Prostate gland (tissue), 2 donors: ENCODE data around the gene ITFG2.

Experiments used
- POLR2AphosphoS5 ChIP-seq: sonication (generic); formaldehyde crosslinking; IDR thresholded peaks from one replicate; pipeline ENCODE4 v1.6.1; 2017; ENCODE audit warnings: antibody characterized with exemption
- TF ChIP-seq, protein P1 (sequence below), 4 experiments: fragments of 200-600 bp in 2 of 4; fragments of 450-650 bp in 2 of 4; sonication (generic) in 2 of 4; IDR thresholded peaks; 1 replicate in 3 of 4; 2 replicates in 1 of 4; pipeline ENCODE4 v1.5.1; 2016 to 2019; ENCODE audit warnings: antibody characterized with exemption in 4 of 4, mild to moderate bottlenecking in 2 of 4, moderate library complexity in 2 of 4

DNA sequence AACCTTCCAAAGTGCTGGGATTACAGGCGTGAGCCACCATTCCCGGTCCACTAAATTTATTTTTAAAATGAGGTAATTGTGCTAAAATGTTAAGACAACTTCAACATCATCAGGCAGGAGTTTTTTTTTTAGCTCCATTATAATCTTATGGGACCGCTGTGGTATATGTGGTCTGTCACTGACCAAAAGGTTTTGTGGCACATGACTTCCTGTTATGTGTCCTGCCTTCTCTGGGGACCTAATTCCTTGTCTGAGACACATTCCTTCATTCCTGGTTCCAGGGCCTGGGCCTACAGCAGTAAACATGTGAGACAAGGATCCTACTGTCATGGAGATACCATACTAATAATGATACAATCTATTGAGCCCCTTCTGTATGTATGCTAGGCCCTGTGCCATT is 39.5 kb downstream of the ITFG2 start:
- TF ChIP-seq, protein P1, sequence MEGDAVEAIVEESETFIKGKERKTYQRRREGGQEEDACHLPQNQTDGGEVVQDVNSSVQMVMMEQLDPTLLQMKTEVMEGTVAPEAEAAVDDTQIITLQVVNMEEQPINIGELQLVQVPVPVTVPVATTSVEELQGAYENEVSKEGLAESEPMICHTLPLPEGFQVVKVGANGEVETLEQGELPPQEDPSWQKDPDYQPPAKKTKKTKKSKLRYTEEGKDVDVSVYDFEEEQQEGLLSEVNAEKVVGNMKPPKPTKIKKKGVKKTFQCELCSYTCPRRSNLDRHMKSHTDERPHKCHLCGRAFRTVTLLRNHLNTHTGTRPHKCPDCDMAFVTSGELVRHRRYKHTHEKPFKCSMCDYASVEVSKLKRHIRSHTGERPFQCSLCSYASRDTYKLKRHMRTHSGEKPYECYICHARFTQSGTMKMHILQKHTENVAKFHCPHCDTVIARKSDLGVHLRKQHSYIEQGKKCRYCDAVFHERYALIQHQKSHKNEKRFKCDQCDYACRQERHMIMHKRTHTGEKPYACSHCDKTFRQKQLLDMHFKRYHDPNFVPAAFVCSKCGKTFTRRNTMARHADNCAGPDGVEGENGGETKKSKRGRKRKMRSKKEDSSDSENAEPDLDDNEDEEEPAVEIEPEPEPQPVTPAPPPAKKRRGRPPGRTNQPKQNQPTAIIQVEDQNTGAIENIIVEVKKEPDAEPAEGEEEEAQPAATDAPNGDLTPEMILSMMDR (IDR thresholded peaks at IDR 0.05) = no peak
- no peak for TF ChIP-seq POLR2AphosphoS5
